ENCODE results near the gene PDCD7. TPM values are rescaled to one million over a fixed set of nuclear protein-coding genes. Genes with fewer than 3 reads are reported as not detected.
"Not testable (repeated sequence)": the region's sequence is repeated elsewhere in the genome, so short reads cannot be mapped to it uniquely, and the experiment has no call there.

PDCD7 gene
- total RNA-seq, 6 experiments from 2014 or later, result 18.5 to 32.1 (median 22.8) TPM

GRCh38 chr15:65164139-65164538, 30.5 kb upstream of the PDCD7 start:
- no peak for TF ChIP-seq CTCF (IDR thresholded peaks at IDR 0.05)
- Mint-ChIP-seq H3K9me3 (no peaks in the 10 kb centered on the region), H3K27me3 (ENCODE audit: insufficient read depth) (no peaks in the 10 kb centered on the region), H3K4me1 (ENCODE audit: low read depth) (peaks cover 5% of the 10 kb centered on the region; the same call in 1 of the 2 replicates), H3K27ac (no peak overlapping the region), H3K4me3 (no peak overlapping the region), H3K36me3 (ENCODE audit: low read depth) (no peaks in the 10 kb centered on the region; the same call in 1 of the 2 replicates)
- DNase-seq, result no peak

- TF ChIP-seq CTCF (IDR thresholded peaks at IDR 0.05), result no peak
- Mint-ChIP-seq H3K36me3 (ENCODE audit: low read depth) (no peaks in the 10 kb centered on the region; the same call in 1 of the 2 replicates), H3K9me3 (no peaks in the 10 kb centered on the region)
These were observed 29.4 kb upstream of the PDCD7 start for GRCh38 chr15:65163041-65163440.

GRCh38 chr15:65156692-65157091, 23.1 kb upstream of the PDCD7 start:
- Mint-ChIP-seq H3K27me3 (ENCODE audit: insufficient read depth) (no peaks in the 10 kb centered on the region), H3K4me3 (no peak overlapping the region), H3K4me1 (ENCODE audit: low read depth) (no peaks in the 10 kb centered on the region), H3K9me3 (no peaks in the 10 kb centered on the region), H3K36me3 (ENCODE audit: low read depth) (peaks cover 24% of the 10 kb centered on the region), H3K27ac (no peak overlapping the region)
- DNase-seq, result no peak
- TF ChIP-seq CTCF (IDR thresholded peaks at IDR 0.05), result no peak

More at GRCh38 chr15:65163041-65163440, 29.4 kb upstream of the PDCD7 start:
- no peaks in the 10 kb centered on the region for H3K27me3 Mint-ChIP-seq (ENCODE audit: insufficient read depth)
- H3K4me1 Mint-ChIP-seq (ENCODE audit: low read depth), result peaks cover 5% of the 10 kb centered on the region; the same call in 1 of the 2 replicates
- peak; percentile 10 for DNase-seq
- peak overlapping the region; percentile 52; the same call in 1 of the 2 replicates for H3K27ac Mint-ChIP-seq
- H3K4me3 Mint-ChIP-seq, result no peak overlapping the region

- Mint-ChIP-seq H3K36me3 (ENCODE audit: low read depth) (peaks cover 29% of the 10 kb centered on the region), H3K9me3 (no peaks in the 10 kb centered on the region), H3K4me3 (no peak overlapping the region), H3K27ac (no peak overlapping the region), H3K27me3 (ENCODE audit: insufficient read depth) (no peaks in the 10 kb centered on the region), H3K4me1 (ENCODE audit: low read depth) (no peaks in the 10 kb centered on the region)
- TF ChIP-seq CTCF (IDR thresholded peaks at IDR 0.05), result no peak
- no peak for DNase-seq
These were observed 21.1 kb upstream of the PDCD7 start for GRCh38 chr15:65154720-65155119.

- H3K4me1 Mint-ChIP-seq (ENCODE audit: low read depth), result no peaks in the 10 kb centered on the region
- no peak overlapping the region for H3K27ac Mint-ChIP-seq
- H3K4me3 Mint-ChIP-seq, result no peak overlapping the region
- H3K9me3 Mint-ChIP-seq, result no peaks in the 10 kb centered on the region
- peaks cover 11% of the 10 kb centered on the region for H3K36me3 Mint-ChIP-seq (ENCODE audit: low read depth)
- DNase-seq, result no peak
- peaks cover 2% of the 10 kb centered on the region; the same call in 1 of the 2 replicates for H3K27me3 Mint-ChIP-seq (ENCODE audit: insufficient read depth)
- no peak for TF ChIP-seq CTCF (IDR thresholded peaks at IDR 0.05)
These were observed 14.3 kb upstream of the PDCD7 start for GRCh38 chr15:65147902-65148301.

- Mint-ChIP-seq H3K27ac (no peak overlapping the region), H3K4me1 (ENCODE audit: low read depth) (no peaks in the 10 kb centered on the region), H3K9me3 (no peaks in the 10 kb centered on the region), H3K27me3 (ENCODE audit: insufficient read depth) (peaks cover 2% of the 10 kb centered on the region; the same call in 1 of the 2 replicates), H3K36me3 (ENCODE audit: low read depth) (peaks cover 8% of the 10 kb centered on the region), H3K4me3 (no peak overlapping the region)
- DNase-seq, result no peak
- TF ChIP-seq CTCF (IDR thresholded peaks at IDR 0.05), result no peak
These were observed 12.8 kb upstream of the PDCD7 start for GRCh38 chr15:65146438-65146837.

GRCh38 chr15:65138631-65139030, 5.0 kb upstream of the PDCD7 start:
- not testable (repeated sequence) for DNase-seq; H3K27me3 Mint-ChIP-seq (ENCODE audit: insufficient read depth); H3K4me1 Mint-ChIP-seq (ENCODE audit: low read depth); H3K27ac Mint-ChIP-seq; H3K4me3 Mint-ChIP-seq
- H3K36me3 Mint-ChIP-seq (ENCODE audit: low read depth), result peaks cover 17% of the 10 kb centered on the region
- H3K9me3 Mint-ChIP-seq, result peaks cover 15% of the 10 kb centered on the region

- Mint-ChIP-seq H3K9me3 (peaks cover 15% of the 10 kb centered on the region), H3K36me3 (ENCODE audit: low read depth) (peaks cover 17% of the 10 kb centered on the region)
- H3K4me1 Mint-ChIP-seq (ENCODE audit: low read depth); DNase-seq; H3K27me3 Mint-ChIP-seq (ENCODE audit: insufficient read depth); H3K27ac Mint-ChIP-seq; H3K4me3 Mint-ChIP-seq: not testable (repeated sequence)
These were observed 4.3 kb upstream of the PDCD7 start for GRCh38 chr15:65137893-65138292.

Data from HFFc6 (cell line).